GM19467 (cell line): ENCODE results near the gene C1orf116.

Source experiments
- ATAC-seq: cut with Tn5 transposase; IDR thresholded peaks from one replicate; pipeline ENCODE4 v1.9.1; 2021; ENCODE audit warnings: mild to moderate bottlenecking, moderate library complexity; ENCODE audit not compliant: unreplicated experiment

The C1orf116 gene

DNA sequence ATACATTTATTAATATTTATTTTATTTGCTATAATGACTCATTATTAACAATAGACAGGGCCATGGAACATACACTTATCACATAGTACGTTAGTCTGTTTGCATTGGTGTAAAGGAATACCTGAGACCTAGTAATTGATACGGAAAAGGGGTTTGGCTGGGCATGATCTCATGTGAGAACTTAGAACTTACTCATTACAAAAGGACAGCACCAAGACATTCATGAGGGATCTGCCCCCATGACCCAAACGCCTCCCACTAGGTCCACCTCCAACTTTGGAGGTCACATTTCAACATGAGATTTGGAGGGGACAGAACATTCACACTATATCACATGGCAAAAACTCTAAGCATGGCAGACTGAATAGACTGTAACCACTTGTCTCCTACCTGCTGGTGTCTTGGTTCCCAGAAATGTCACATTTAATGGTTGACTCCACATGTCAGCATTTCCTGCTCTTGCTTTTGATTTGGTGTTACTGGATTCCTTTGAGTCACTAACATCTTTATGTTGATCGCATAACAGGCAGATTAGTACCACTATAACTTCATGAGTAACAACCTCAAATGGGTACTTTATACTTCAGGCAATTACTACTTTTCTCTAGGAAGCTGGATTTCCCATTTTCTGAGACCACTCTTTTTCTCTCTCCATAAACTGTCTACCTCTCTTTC lies 3.5 kb upstream of the C1orf116 start:
- no peak for ATAC-seq

DNA sequence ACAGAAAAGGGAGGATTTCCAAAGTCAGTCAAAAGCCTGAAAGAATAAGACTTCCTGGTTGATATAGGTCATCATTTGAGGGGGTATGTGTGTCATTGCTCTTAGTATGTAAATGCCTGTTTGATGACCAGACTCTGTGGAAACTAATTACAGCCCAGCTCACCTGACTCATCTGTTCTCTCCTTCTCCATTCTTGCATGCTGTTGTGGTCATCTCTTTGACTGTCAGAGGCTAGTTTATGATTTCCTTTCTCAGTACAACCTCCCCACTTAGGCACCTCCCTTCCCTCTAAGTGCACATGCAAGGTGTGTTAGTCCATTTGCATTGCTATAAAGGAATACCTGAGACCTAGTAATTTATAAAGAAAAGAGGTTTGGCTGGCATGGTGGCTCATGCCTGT lies 2.4 kb upstream of the C1orf116 start:
- no peak for ATAC-seq

GRCh38 chr1:207034208-207034607 lies 1.7 kb upstream of the C1orf116 start:
- no peak for ATAC-seq

DNA sequence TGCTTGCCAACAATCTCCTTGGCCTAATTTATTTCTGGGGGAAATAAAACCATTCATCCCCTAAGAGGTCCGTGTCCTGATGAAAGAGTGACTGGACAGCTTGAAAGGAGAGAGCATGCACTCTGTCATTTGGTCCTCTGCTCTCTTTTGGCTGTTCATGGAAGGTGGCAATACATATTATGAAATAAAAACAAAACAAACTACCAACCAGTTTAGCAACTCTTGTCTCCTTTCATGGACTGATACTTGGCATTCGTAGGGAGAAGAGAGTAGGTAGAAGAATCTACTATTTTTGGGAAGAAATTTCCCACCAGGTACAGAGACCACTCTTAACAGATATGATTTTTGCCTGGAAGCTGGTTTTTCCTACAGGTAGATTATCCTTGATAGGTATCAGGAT lies 746 bp upstream of the C1orf116 start:
- no peak for ATAC-seq

GRCh38 chr1:207031632-207032264 lies 808 bp downstream of the C1orf116 start:
- ATAC-seq: no peak

DNA sequence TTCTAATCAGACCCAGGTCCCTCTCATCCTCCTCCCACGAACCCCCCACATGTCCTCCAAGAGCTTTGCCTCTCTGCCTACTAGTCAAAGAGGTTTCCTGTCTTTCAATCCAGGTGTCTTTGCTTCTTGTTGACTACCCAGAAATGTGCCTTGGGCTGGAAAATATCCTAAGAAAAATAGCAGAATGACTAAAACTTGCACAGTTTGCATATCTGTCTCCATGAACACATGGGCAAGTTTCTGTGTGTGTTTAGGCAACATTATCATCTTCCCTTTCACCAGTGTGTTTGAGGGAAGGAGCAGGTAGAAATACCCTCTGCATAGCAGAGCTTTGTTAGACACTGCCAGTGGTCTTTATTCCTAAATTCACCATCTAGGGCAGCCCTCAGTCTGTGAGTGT lies 1.5 kb downstream of the C1orf116 start:
- no peak for ATAC-seq

GRCh38 chr1:207030522-207031009 lies 2.0 kb downstream of the C1orf116 start:
- ATAC-seq: no peak

DNA sequence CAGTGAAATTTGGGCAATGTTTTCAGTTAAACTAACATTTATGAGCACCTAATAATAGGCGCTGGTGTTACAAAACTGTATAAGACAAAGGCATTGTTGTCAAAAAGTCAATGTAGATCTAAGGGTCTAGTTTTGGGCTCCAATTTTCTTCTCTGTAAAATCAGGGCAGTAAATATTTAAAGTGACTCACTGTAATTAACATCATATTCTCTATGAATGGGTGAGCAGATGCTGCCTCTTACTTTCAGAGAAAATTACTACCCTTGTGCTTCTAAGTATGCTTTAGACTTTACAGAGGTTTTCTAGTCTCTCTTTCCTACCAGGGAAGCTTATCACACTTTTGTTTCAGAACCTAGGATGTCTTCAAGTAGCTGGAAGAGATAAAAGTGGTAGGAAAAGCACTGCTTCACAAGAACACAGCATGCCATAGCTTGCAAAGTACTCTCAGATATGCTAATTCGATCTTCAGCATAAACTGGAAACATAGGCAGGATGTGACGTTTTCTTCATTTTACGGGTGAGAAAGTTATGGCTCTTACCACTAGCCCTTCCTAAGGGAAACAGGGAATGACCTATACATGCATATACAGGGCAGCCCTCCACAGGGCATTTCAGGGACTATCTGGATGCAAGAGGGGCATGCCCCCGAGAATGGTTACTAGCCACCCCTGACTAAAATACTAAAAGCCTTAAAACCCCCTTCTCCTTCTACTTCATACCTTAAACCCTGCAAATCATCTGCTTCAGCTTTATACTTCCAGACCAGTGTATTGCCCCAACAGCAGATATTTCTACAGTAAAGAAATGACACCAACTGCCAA lies 2.6 kb downstream of the C1orf116 start:
- no peak for ATAC-seq

GRCh38 chr1:207028884-207029650 lies 3.5 kb downstream of the C1orf116 start:
- no peak for ATAC-seq

DNA sequence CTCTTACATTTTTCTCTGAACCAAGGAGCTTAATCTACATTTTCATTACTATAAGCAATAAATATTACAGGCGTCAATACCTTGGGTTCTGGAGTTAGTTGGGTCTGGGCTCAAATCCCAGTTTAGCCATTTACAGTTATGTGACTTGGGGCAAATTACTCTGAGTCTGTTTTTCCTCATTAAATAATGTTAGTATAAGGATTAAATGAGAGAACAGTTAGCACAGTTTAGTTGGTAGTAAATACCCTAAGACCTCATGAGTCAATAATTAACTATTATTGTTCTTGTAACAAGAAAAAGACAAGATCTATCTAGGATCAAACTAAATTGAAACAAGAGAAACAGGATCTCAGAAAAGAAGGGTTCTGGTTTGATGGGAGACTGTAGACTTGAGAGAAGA lies 4.6 kb downstream of the C1orf116 start:
- no peak for ATAC-seq

DNA sequence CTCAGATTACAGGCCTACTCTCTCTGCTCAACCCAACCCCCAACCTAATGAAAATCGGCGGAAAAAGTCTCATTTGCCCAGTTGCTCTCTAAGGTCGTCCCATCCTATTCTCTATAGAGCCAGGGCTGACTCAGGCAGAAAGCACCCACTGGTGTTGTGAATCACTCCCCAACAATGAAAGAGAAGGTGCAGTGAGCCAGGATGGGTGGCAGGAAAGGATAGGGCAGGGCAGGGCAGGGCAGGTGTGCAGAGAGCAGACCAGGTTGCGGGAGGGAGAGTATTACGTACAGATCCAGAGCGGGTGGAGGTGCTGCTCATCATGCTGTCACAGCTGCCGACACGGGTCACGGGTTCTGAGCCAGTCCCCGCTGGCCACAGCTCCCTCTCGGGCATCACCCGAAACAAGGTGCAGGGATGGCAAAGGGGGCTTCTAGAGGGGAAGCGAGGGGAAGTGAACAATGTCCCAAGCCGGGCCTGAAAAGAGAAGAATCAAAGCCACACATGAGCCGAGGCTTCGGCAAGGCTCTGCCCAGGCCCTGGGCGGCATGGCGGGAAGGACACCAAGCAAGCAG lies 5.3 kb downstream of the C1orf116 start:
- no peak for ATAC-seq

DNA sequence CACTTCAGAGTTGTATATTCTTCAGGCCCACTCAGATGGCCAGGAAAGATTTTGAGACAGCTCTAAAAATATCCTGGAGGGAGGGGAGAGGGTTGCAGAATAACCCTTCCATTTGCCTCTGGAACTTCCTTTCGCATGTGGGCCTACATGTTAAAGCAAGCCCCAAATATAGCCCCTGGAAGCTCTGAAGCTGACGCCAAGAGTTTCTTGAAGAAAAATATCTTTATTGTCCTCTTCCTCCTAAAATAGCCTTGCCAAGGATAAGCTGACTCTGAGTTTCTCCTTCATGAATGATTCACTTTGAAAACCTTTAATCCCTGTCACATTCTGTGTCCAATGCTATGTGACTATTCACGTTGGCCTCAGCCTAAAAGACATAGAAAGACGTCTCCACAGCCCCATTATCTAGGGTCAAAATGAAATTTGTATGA lies 6.4 kb downstream of the C1orf116 start:
- no peak for ATAC-seq

- ATAC-seq: no peak
Measured at GRCh38 chr1:207025146-207025880, 7.2 kb downstream of the C1orf116 start.

GRCh38 chr1:207024202-207025145 lies 8.1 kb downstream of the C1orf116 start:
- ATAC-seq: no peak

- ATAC-seq: no peak
Measured at GRCh38 chr1:207022996-207023679, 9.4 kb downstream of the C1orf116 start.

GRCh38 chr1:207021876-207022596 lies 10.5 kb downstream of the C1orf116 start:
- no peak for ATAC-seq

DNA sequence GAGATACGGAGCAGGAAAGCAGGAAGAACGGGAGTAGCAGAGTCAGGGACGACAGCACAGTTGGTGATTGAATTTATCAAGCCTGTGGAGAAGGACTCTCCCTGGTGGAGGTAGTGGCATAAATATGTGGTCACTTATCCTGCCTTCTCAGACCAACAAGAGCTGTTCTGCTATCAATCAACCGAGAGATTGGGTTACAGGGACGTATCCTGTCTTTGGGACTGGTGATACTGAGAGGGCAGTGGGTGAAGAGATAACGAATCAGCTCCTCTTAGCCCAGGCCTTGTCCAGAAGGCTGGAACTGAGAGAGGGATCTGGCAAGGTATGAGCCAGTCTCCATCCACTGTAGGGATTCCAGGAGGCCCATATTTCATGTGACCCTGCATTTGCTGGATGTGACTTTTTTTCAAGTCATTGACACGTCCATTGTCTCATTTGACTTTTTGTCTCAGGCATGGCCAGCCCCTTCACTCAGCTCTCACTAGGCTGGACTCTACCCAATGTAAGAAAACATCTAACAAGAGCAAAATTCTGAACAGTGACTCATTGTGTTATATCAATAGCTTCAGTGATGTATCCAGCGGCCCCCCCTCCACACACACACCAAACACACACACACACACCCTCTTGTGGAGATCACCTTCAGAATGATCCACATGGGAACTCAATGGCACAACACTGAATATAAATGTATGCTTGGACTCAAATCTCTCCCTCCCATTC lies 11.3 kb downstream of the C1orf116 start:
- no peak for ATAC-seq
